ENCODE measurements around the gene ACAP3.

The ACAP3 gene

DNA sequence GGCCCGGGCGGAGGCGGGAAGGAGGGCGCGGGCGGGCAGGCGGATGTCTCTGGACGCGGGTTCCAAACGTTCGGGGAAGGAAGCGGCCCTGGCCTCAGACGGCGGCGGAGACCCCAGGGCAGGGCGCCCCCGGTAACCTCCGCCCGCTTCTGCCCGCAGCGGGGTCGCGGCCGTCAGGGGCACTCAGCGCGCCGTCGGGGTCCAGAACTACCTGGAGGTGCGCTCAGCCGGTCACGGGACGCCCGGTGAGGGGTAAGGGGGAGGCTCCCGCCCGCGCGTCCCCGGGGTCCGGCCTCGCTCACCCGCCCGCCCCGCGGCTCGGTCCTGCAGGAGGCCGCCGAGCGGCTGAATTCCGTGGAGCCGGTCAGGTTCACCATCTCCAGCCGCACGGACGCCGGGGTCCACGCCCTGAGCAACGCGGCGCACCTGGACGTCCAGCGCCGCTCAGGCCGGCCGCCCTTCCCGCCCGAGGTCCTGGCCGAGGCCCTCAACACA lies 1.1 kb upstream of the ACAP3 start:
- Histone ChIP-seq H3K36me3 (peaks cover 57% of the 10 kb centered on the region), H3K27me3 (ENCODE audit: insufficient read depth, low read depth, severe bottlenecking) (no peaks in the 10 kb centered on the region), H3K27ac (peak overlapping the region; percentile 99), H3K9me3 (ENCODE audit: severe bottlenecking) (no peaks in the 10 kb centered on the region), H3K4me3 (ENCODE audit: low read depth, low read length) (peak overlapping the region; percentile 83)
- DNase-seq = no peak
- TF ChIP-seq, protein P1, sequence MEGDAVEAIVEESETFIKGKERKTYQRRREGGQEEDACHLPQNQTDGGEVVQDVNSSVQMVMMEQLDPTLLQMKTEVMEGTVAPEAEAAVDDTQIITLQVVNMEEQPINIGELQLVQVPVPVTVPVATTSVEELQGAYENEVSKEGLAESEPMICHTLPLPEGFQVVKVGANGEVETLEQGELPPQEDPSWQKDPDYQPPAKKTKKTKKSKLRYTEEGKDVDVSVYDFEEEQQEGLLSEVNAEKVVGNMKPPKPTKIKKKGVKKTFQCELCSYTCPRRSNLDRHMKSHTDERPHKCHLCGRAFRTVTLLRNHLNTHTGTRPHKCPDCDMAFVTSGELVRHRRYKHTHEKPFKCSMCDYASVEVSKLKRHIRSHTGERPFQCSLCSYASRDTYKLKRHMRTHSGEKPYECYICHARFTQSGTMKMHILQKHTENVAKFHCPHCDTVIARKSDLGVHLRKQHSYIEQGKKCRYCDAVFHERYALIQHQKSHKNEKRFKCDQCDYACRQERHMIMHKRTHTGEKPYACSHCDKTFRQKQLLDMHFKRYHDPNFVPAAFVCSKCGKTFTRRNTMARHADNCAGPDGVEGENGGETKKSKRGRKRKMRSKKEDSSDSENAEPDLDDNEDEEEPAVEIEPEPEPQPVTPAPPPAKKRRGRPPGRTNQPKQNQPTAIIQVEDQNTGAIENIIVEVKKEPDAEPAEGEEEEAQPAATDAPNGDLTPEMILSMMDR (IDR thresholded peaks at IDR 0.05; ENCODE audit: low read depth, low read length) = no peak

DNA sequence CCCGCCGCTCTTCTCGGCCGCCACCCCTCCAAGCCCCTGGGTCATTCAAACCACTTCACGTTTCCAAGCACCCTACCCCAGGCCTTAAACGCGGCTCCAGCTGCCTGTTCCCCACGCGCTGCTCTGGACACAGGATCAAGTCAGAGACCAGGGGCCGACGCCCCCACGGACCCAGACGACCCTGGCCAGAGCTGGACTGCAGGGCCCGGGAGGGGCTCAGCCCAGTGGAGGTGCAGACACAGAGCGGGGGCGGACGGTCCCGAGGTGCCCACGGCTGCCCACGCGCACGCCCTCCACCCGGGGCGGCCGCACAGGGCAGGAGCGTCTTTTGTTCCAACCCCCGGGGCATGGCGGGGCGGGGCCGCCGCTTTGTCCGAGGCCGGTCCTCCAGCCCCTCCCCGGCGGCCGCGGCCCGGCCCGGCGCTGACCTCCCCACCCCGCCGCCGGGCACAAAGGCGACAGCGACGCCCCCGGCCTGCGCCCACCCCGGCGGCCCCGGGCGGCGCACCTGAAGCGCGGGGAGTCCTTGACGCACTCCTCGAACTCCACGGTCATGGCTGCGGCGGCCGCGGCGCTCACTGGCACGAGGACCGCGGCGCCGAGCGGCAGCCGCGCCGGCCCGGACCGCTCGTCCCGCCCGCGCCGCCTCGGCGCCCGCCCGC lies 338 bp downstream of the ACAP3 start:
- peak overlapping the region; percentile 99 for H3K27ac ChIP-seq
- DNase-seq = no peak

DNA sequence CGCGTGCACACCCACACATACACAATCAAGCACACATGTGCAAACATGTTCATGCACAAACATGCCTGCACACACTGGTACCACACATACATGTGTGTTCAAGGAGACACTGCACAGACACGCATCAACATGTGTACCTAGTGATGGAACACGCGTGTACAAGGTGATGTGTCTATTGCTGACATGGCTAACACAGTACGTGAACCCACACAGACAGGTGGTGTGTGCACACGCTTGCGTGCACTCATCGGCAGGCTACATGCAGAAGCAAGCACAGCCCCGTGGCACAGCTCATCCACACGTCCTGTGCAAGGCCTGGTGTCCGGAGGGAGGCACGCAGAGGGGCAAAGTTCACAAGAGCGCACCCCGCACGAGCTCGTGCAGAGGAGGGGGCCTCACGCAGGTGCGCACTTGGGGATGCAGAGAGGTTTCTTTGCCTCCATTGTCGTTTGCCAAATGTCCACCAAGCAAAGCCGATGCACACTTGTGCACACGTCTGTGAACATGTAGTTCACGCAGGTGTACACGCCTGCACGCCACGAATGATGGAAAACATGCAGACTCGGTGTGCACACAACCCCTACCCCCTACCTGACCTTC lies 969 bp downstream of the ACAP3 start:
- TF ChIP-seq, protein P1 (IDR thresholded peaks at IDR 0.05; ENCODE audit: low read depth, low read length) = no peak
- Histone ChIP-seq H3K9me3 (ENCODE audit: severe bottlenecking) (no peaks in the 10 kb centered on the region), H3K27me3 (ENCODE audit: insufficient read depth, low read depth, severe bottlenecking) (no peaks in the 10 kb centered on the region), H3K36me3 (peaks cover 37% of the 10 kb centered on the region), H3K27ac (peak overlapping the region; percentile 99), H3K4me3 (ENCODE audit: low read depth, low read length) (peak overlapping the region; percentile 97)
- no peak for DNase-seq

More for the DNA sequence above, 338 bp downstream of the ACAP3 start:
- TF ChIP-seq, protein P1 (IDR thresholded peaks at IDR 0.05; ENCODE audit: low read depth, low read length) = no peak
- Histone ChIP-seq H3K27me3 (ENCODE audit: insufficient read depth, low read depth, severe bottlenecking) (no peaks in the 10 kb centered on the region), H3K36me3 (peaks cover 43% of the 10 kb centered on the region), H3K4me3 (ENCODE audit: low read depth, low read length) (peak overlapping the region; percentile 97), H3K9me3 (ENCODE audit: severe bottlenecking) (no peaks in the 10 kb centered on the region)

DNA sequence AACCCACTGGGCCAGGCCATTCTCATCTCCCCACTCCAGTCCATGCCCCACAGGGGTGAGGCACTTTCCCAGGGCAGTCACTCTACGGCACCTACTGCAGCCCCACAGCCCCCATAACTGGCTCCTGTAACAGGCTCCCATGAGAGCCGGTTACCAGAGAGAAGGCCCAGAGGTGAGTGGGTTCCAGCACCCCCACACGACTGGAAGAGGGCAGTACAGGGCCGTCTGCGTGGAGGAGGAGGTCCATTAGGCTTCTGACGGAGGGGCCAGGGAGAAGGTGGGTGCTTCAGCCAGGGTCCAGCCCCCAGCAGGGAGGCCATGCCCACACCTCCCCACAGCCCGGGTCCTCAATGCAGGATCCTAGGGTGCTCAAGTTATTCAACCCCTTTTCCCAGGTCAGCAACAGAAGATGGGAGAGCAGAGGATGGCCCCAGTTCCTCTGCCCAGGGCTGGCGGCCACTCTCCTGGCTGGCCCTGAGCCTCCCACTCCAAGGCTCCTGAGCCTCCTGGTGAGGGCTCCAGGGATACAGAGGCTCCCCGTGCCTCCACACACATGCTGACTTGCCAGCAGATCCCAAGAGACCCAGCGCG lies 1.6 kb downstream of the ACAP3 start:
- peaks cover 31% of the 10 kb centered on the region for H3K36me3 ChIP-seq
- TF ChIP-seq, protein P1 (IDR thresholded peaks at IDR 0.05; ENCODE audit: low read depth, low read length) = peak; percentile 52
- H3K9me3 ChIP-seq (ENCODE audit: severe bottlenecking) = no peaks in the 10 kb centered on the region
- DNase-seq = peak; percentile 71
- no peaks in the 10 kb centered on the region for H3K27me3 ChIP-seq (ENCODE audit: insufficient read depth, low read depth, severe bottlenecking)
- H3K27ac ChIP-seq = peak overlapping the region; percentile 99
- H3K4me3 ChIP-seq (ENCODE audit: low read depth, low read length) = peak overlapping the region; percentile 97

DNA sequence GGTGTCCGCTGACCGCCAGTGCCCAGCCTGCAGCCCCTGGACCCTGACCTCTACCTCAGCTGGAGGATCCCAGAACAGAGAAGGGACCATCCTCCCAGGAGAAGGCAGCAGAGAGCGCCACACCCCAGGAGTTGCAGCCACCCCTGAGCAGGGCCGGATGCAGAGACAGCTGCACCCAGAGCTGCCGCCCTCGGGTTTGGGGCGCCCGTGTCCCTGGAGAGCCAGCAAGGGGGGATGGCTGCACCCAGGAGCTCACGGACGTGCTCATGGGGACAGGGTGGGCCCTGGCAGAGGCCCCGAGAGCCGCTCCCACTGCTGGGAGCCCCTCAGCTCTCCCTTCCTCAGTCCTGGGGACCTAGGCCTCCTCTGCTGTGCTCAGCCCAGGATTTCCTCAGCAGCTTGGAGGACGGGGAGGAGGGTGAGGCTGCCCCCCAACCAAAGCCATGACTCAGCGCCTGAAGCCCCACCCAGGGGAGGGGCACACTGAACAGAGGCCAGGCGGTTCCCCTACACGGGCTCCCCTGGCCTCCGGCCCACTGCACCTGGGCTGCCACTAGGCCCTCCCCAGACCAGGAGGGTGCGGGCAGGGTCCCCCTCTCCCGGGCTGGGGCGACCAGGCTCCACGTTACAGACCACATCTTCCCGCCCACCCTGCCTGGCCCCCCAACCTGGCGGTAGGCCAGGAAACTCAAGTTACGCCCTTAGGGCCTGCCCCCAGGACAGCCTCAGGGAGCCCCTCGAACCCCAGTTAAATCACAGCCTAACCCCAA lies 2.2 kb downstream of the ACAP3 start:
- DNase-seq = peak; percentile 92
- peak overlapping the region; percentile 99 for H3K27ac ChIP-seq
- H3K27me3 ChIP-seq (ENCODE audit: insufficient read depth, low read depth, severe bottlenecking) = no peaks in the 10 kb centered on the region
- peak overlapping the region; percentile 97 for H3K4me3 ChIP-seq (ENCODE audit: low read depth, low read length)
- H3K9me3 ChIP-seq (ENCODE audit: severe bottlenecking) = no peaks in the 10 kb centered on the region
- peaks cover 28% of the 10 kb centered on the region for H3K36me3 ChIP-seq
- TF ChIP-seq, protein P1 (IDR thresholded peaks at IDR 0.05; ENCODE audit: low read depth, low read length) = no peak
